ENCODE measurements around the gene PIGT. TPM values are rescaled to one million over a fixed set of nuclear protein-coding genes. Genes with fewer than 3 reads are reported as not detected.

The PIGT gene
- total and polyA plus RNA-seq, 2 experiments from 2014 or later: 48.4 to 63.1 TPM

DNA sequence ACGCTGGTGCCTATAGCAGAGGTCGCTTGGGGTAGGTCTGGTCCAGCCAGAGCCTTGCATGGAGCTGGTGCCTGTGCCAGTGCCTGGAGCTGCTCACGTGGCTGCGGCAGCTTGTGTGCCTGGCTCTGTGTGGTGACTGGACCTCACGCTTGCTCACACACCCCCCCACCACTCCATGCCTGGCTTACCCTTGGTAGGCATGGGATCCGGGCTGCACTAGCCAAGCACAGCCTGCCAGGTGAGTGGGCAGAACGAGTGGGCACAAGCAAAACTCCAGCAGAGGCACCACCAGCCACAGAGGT, 20.9 kb upstream of the PIGT start:
- no peaks in the 10 kb centered on the region for H3K4me1 ChIP-seq (ENCODE audit: insufficient read depth)
- H3K4me3 Mint-ChIP-seq: no peak overlapping the region

More for the DNA sequence above, 20.9 kb upstream of the PIGT start:
- Histone ChIP-seq H3K27me3 (ENCODE audit: insufficient read depth) (no peaks in the 10 kb centered on the region), H2AFZ (no peak overlapping the region), H3K36me3 (ENCODE audit: insufficient read depth) (no peaks in the 10 kb centered on the region), H3K27ac (ENCODE audit: low read depth) (no peak overlapping the region), H3K4me3 (no peak overlapping the region), H3K79me2 (replicated peaks; ENCODE audit: insufficient read depth) (no peaks in the 10 kb centered on the region), H3F3A (replicated peaks; ENCODE audit: low read depth) (no peaks in the 10 kb centered on the region), H3K4me2 (no peak overlapping the region), H3K9me2 (ENCODE audit: insufficient read depth) (no peaks in the 10 kb centered on the region), H4K20me1 (replicated peaks; ENCODE audit: insufficient read depth) (no peaks in the 10 kb centered on the region)
- Mint-ChIP-seq H3K27me3 (ENCODE audit: insufficient read depth, low read depth, poor library complexity) (peaks cover 5% of the 10 kb centered on the region), H3K9me3 (peaks cover 9% of the 10 kb centered on the region), H3K36me3 (ENCODE audit: low read depth) (peaks cover 6% of the 10 kb centered on the region), H3K4me1 (no peaks in the 10 kb centered on the region), H3K27ac (no peak overlapping the region)
- TF ChIP-seq POLR2AphosphoS5 (IDR thresholded peaks at IDR 0.05; ENCODE audit: low read depth): no peak
- TF ChIP-seq EZH2phosphoT487 (IDR thresholded peaks at IDR 0.05; ENCODE audit: unreplicated experiment): no peak
- no peak for TF ChIP-seq ZNF114 (CRISPR knock-in tag; IDR thresholded peaks at IDR 0.05)
- TF ChIP-seq STAT1 (IDR thresholded peaks at IDR 0.05; ENCODE audit: unreplicated experiment): no peak
- TF ChIP-seq EZH2 (IDR thresholded peaks at IDR 0.05; ENCODE audit: low read depth, unreplicated experiment): no peak
- TF ChIP-seq, protein P1, sequence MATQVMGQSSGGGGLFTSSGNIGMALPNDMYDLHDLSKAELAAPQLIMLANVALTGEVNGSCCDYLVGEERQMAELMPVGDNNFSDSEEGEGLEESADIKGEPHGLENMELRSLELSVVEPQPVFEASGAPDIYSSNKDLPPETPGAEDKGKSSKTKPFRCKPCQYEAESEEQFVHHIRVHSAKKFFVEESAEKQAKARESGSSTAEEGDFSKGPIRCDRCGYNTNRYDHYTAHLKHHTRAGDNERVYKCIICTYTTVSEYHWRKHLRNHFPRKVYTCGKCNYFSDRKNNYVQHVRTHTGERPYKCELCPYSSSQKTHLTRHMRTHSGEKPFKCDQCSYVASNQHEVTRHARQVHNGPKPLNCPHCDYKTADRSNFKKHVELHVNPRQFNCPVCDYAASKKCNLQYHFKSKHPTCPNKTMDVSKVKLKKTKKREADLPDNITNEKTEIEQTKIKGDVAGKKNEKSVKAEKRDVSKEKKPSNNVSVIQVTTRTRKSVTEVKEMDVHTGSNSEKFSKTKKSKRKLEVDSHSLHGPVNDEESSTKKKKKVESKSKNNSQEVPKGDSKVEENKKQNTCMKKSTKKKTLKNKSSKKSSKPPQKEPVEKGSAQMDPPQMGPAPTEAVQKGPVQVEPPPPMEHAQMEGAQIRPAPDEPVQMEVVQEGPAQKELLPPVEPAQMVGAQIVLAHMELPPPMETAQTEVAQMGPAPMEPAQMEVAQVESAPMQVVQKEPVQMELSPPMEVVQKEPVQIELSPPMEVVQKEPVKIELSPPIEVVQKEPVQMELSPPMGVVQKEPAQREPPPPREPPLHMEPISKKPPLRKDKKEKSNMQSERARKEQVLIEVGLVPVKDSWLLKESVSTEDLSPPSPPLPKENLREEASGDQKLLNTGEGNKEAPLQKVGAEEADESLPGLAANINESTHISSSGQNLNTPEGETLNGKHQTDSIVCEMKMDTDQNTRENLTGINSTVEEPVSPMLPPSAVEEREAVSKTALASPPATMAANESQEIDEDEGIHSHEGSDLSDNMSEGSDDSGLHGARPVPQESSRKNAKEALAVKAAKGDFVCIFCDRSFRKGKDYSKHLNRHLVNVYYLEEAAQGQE (IDR thresholded peaks at IDR 0.05; ENCODE audit: unreplicated experiment): no peak
- no peak for TF ChIP-seq NANOG (IDR thresholded peaks at IDR 0.05; ENCODE audit: borderline replicate concordance)
- TF ChIP-seq, protein P2, sequence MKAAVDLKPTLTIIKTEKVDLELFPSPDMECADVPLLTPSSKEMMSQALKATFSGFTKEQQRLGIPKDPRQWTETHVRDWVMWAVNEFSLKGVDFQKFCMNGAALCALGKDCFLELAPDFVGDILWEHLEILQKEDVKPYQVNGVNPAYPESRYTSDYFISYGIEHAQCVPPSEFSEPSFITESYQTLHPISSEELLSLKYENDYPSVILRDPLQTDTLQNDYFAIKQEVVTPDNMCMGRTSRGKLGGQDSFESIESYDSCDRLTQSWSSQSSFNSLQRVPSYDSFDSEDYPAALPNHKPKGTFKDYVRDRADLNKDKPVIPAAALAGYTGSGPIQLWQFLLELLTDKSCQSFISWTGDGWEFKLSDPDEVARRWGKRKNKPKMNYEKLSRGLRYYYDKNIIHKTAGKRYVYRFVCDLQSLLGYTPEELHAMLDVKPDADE (IDR thresholded peaks at IDR 0.05): no peak
- TF ChIP-seq, protein P3, sequence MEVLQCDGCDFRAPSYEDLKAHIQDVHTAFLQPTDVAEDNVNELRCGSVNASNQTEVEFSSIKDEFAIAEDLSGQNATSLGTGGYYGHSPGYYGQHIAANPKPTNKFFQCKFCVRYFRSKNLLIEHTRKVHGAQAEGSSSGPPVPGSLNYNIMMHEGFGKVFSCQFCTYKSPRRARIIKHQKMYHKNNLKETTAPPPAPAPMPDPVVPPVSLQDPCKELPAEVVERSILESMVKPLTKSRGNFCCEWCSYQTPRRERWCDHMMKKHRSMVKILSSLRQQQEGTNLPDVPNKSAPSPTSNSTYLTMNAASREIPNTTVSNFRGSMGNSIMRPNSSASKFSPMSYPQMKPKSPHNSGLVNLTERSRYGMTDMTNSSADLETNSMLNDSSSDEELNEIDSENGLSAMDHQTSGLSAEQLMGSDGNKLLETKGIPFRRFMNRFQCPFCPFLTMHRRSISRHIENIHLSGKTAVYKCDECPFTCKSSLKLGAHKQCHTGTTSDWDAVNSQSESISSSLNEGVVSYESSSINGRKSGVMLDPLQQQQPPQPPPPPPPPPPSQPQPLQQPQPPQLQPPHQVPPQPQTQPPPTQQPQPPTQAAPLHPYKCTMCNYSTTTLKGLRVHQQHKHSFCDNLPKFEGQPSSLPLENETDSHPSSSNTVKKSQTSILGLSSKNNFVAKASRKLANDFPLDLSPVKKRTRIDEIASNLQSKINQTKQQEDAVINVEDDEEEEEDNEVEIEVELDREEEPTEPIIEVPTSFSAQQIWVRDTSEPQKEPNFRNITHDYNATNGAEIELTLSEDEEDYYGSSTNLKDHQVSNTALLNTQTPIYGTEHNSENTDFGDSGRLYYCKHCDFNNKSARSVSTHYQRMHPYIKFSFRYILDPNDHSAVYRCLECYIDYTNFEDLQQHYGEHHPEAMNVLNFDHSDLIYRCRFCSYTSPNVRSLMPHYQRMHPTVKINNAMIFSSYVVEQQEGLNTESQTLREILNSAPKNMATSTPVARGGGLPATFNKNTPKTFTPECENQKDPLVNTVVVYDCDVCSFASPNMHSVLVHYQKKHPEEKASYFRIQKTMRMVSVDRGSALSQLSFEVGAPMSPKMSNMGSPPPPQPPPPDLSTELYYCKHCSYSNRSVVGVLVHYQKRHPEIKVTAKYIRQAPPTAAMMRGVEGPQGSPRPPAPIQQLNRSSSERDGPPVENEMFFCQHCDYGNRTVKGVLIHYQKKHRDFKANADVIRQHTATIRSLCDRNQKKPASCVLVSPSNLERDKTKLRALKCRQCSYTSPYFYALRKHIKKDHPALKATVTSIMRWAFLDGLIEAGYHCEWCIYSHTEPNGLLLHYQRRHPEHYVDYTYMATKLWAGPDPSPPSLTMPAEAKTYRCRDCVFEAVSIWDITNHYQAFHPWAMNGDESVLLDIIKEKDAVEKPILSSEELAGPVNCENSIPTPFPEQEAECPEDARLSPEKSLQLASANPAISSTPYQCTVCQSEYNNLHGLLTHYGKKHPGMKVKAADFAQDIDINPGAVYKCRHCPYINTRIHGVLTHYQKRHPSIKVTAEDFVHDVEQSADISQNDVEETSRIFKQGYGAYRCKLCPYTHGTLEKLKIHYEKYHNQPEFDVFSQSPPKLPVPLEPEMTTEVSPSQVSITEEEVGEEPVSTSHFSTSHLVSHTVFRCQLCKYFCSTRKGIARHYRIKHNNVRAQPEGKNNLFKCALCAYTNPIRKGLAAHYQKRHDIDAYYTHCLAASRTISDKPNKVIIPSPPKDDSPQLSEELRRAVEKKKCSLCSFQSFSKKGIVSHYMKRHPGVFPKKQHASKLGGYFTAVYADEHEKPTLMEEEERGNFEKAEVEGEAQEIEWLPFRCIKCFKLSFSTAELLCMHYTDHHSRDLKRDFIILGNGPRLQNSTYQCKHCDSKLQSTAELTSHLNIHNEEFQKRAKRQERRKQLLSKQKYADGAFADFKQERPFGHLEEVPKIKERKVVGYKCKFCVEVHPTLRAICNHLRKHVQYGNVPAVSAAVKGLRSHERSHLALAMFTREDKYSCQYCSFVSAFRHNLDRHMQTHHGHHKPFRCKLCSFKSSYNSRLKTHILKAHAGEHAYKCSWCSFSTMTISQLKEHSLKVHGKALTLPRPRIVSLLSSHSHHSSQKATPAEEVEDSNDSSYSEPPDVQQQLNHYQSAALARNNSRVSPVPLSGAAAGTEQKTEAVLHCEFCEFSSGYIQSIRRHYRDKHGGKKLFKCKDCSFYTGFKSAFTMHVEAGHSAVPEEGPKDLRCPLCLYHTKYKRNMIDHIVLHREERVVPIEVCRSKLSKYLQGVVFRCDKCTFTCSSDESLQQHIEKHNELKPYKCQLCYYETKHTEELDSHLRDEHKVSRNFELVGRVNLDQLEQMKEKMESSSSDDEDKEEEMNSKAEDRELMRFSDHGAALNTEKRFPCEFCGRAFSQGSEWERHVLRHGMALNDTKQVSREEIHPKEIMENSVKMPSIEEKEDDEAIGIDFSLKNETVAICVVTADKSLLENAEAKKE (CRISPR knock-in tag; IDR thresholded peaks at IDR 0.05): no peak
- ATAC-seq (no peak), DNase-seq (ENCODE audit: low spot score) (no peak)

Data from GM23338 (cell line).